ENCODE measurements around the gene CNOT1.
"Not testable (repeated sequence)": the region's sequence is repeated elsewhere in the genome, so short reads cannot be mapped to it uniquely, and the experiment has no call there.

GRCh38 chr16:58612965-58613364 lies 16.7 kb downstream of the CNOT1 start:
- not testable (repeated sequence) for TF ChIP-seq ZNF660 (tag by site-specific recombination; IDR thresholded peaks at IDR 0.05); FEZF1 (tag by site-specific recombination; IDR thresholded peaks at IDR 0.05); YY1 (tag by site-specific recombination; IDR thresholded peaks at IDR 0.05); ZNF677 (tag by site-specific recombination; IDR thresholded peaks at IDR 0.05); ZNF658 (tag by site-specific recombination; IDR thresholded peaks at IDR 0.05); ZNF174 (tag by site-specific recombination; IDR thresholded peaks at IDR 0.05); ZNF776 (tag by site-specific recombination; IDR thresholded peaks at IDR 0.05; ENCODE audit: borderline replicate concordance); ZNF707 (tag by site-specific recombination; IDR thresholded peaks at IDR 0.05); ZNF24 (tag by site-specific recombination; IDR thresholded peaks at IDR 0.05); ZNF560 (tag by site-specific recombination; IDR thresholded peaks at IDR 0.05; ENCODE audit: borderline replicate concordance)
- TF ChIP-seq, protein P1, sequence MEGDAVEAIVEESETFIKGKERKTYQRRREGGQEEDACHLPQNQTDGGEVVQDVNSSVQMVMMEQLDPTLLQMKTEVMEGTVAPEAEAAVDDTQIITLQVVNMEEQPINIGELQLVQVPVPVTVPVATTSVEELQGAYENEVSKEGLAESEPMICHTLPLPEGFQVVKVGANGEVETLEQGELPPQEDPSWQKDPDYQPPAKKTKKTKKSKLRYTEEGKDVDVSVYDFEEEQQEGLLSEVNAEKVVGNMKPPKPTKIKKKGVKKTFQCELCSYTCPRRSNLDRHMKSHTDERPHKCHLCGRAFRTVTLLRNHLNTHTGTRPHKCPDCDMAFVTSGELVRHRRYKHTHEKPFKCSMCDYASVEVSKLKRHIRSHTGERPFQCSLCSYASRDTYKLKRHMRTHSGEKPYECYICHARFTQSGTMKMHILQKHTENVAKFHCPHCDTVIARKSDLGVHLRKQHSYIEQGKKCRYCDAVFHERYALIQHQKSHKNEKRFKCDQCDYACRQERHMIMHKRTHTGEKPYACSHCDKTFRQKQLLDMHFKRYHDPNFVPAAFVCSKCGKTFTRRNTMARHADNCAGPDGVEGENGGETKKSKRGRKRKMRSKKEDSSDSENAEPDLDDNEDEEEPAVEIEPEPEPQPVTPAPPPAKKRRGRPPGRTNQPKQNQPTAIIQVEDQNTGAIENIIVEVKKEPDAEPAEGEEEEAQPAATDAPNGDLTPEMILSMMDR (tag by site-specific recombination; IDR thresholded peaks at IDR 0.05) = not testable (repeated sequence)
- TF ChIP-seq, protein P2, sequence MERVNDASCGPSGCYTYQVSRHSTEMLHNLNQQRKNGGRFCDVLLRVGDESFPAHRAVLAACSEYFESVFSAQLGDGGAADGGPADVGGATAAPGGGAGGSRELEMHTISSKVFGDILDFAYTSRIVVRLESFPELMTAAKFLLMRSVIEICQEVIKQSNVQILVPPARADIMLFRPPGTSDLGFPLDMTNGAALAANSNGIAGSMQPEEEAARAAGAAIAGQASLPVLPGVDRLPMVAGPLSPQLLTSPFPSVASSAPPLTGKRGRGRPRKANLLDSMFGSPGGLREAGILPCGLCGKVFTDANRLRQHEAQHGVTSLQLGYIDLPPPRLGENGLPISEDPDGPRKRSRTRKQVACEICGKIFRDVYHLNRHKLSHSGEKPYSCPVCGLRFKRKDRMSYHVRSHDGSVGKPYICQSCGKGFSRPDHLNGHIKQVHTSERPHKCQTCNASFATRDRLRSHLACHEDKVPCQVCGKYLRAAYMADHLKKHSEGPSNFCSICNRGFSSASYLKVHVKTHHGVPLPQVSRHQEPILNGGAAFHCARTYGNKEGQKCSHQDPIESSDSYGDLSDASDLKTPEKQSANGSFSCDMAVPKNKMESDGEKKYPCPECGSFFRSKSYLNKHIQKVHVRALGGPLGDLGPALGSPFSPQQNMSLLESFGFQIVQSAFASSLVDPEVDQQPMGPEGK (tag by site-specific recombination; IDR thresholded peaks at IDR 0.05) = peak; percentile 28; the same call in 1 of the 2 replicates
